OCI-LY3 (cell line): ENCODE measurements around the gene IQCN.

ENCODE experiments used
- EZH2phosphoT487 ChIP-seq: fragments of 200-600 bp; shearing (Covaris generic); IDR thresholded peaks from 2 replicates; pipeline ENCODE4 v1.6.1; 2018; ENCODE audit warnings: antibody characterized with exemption, mixed run types, low read depth
- TF ChIP-seq, protein P1 (sequence below): fragments of 200-600, 300-600 bp; sonication (generic); IDR thresholded peaks from 2 replicates; pipeline ENCODE4 v1.5.1; 2014; ENCODE audit warnings: antibody characterized with exemption, low read length, low read depth

DNA sequence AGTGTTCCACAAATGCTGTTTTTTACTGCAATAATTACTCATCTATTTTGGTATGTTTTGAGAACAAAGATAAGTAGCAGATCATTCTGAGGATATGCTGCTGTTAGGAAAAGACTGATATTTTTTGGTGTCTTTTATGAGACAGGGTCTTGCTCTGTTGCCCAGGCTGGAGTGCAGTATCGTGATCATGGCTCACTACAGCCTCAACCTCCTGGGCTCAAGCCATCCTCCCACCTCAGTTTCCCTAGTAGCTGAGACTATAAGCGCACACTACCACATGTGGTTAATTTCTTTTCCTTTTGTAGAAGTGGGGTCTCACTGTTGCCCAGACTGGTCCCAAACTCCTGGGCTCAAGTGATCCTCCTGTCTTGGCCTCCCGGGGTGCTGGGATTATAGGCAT lies 39.1 kb upstream of the IQCN start:
- TF ChIP-seq, protein P1, sequence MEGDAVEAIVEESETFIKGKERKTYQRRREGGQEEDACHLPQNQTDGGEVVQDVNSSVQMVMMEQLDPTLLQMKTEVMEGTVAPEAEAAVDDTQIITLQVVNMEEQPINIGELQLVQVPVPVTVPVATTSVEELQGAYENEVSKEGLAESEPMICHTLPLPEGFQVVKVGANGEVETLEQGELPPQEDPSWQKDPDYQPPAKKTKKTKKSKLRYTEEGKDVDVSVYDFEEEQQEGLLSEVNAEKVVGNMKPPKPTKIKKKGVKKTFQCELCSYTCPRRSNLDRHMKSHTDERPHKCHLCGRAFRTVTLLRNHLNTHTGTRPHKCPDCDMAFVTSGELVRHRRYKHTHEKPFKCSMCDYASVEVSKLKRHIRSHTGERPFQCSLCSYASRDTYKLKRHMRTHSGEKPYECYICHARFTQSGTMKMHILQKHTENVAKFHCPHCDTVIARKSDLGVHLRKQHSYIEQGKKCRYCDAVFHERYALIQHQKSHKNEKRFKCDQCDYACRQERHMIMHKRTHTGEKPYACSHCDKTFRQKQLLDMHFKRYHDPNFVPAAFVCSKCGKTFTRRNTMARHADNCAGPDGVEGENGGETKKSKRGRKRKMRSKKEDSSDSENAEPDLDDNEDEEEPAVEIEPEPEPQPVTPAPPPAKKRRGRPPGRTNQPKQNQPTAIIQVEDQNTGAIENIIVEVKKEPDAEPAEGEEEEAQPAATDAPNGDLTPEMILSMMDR: no peak
- TF ChIP-seq EZH2phosphoT487: no peak
